ENCODE measurements around the gene MVB12A.

The MVB12A gene

GRCh38 chr19:17404621-17405249, 15.1 kb upstream of the MVB12A start:
- no peak for DNase-seq (ENCODE audit: low read depth in 2 of 2)

- peak in 1 of 2 donors; percentile 24 for DNase-seq (ENCODE audit: low read depth in 2 of 2)
Measured at GRCh38 chr19:17405250-17406045, 14.4 kb upstream of the MVB12A start, which contains the start of gene BST2. Gene BST2 (minus strand): TSS chr19:17405630. CDS start chr19:17405575, 55 bp downstream.

- no peak for DNase-seq (ENCODE audit: low read depth in 2 of 2)
Measured at GRCh38 chr19:17406046-17406886, 13.6 kb upstream of the MVB12A start.

GRCh38 chr19:17406887-17407196, 13.0 kb upstream of the MVB12A start:
- DNase-seq (ENCODE audit: low read depth in 2 of 2), result no peak

- no peak for DNase-seq (ENCODE audit: low read depth in 2 of 2)
Measured at GRCh38 chr19:17409990-17410389, 9.9 kb upstream of the MVB12A start.

GRCh38 chr19:17411801-17412200, 8.0 kb upstream of the MVB12A start:
- DNase-seq (ENCODE audit: low read depth in 2 of 2), result no peak

GRCh38 chr19:17414097-17414496, 5.8 kb upstream of the MVB12A start:
- no peak for DNase-seq (ENCODE audit: low read depth in 2 of 2)

GRCh38 chr19:17415121-17415520, 4.7 kb upstream of the MVB12A start:
- no peak for DNase-seq (ENCODE audit: low read depth in 2 of 2)

GRCh38 chr19:17418710-17419109, 1.1 kb upstream of the MVB12A start:
- no peak for DNase-seq (ENCODE audit: low read depth in 2 of 2)

GRCh38 chr19:17419154-17419620, 660 bp upstream of the MVB12A start:
- no peak for DNase-seq (ENCODE audit: low read depth in 2 of 2)

- peak in 1 of 2 donors; percentile 17 for DNase-seq (ENCODE audit: low read depth in 2 of 2)
Measured at GRCh38 chr19:17420475-17420924, 653 bp downstream of the MVB12A start.

- no peak for DNase-seq (ENCODE audit: low read depth in 2 of 2)
Measured at GRCh38 chr19:17421942-17422341, 2.1 kb downstream of the MVB12A start.

GRCh38 chr19:17423429-17424208, 3.8 kb downstream of the MVB12A start:
- DNase-seq (ENCODE audit: low read depth in 2 of 2), result no peak

- DNase-seq (ENCODE audit: low read depth in 2 of 2), result no peak
Measured at GRCh38 chr19:17424743-17425365, 5.0 kb downstream of the MVB12A start.

GRCh38 chr19:17429641-17430113, 9.8 kb downstream of the MVB12A start:
- DNase-seq (ENCODE audit: low read depth in 2 of 2), result no peak

- DNase-seq (ENCODE audit: low read depth in 2 of 2), result no peak
Measured at GRCh38 chr19:17431417-17431816, 11.6 kb downstream of the MVB12A start.

- no peak for DNase-seq (ENCODE audit: low read depth in 2 of 2)
Measured at GRCh38 chr19:17435218-17435617, 15.4 kb downstream of the MVB12A start.

- DNase-seq (ENCODE audit: low read depth in 2 of 2), result no peak
Measured at GRCh38 chr19:17436094-17436873, 16.4 kb downstream of the MVB12A start.

- no peak for DNase-seq (ENCODE audit: low read depth in 2 of 2)
Measured at GRCh38 chr19:17436874-17437267, 17.0 kb downstream of the MVB12A start.
